SK-N-SH treated with all-trans-retinoic acid at 6 μM for 48 hours (cell line): ENCODE data around the gene PTPRT.

Source experiments
- ATAC-seq: fragments of 200-7000 bp; cut with Tn5 transposase; 3 replicates; pipeline ENCODE4 v1.9.1; 2020; ENCODE audit warnings: mild to moderate bottlenecking, moderate library complexity
- ARNTL ChIP-seq: fragments of 450-650 bp; formaldehyde crosslinking; IDR thresholded peaks from 2 replicates; pipeline ENCODE4 v1.5.0; 2020; ENCODE audit warnings: low read depth, mild to moderate bottlenecking, moderate library complexity, borderline replicate concordance
- CSRNP3 ChIP-seq: fragments of 250-450 bp; sonication (Bioruptor Pico); IDR thresholded peaks from 2 replicates; pipeline ENCODE4 v1.5.1; 2021; ENCODE audit warnings: mild to moderate bottlenecking, moderate library complexity
- ESRRG ChIP-seq: fragments of 250-450 bp; sonication (Bioruptor Pico); IDR thresholded peaks from 2 replicates; pipeline ENCODE4 v1.6.1; 2021; ENCODE audit warnings: mild to moderate bottlenecking
- OSR1 ChIP-seq: fragments of 250-450 bp; sonication (Bioruptor Pico); IDR thresholded peaks from 2 replicates; pipeline ENCODE4 v1.8.0; 2022; ENCODE audit warnings: moderate library complexity, mild to moderate bottlenecking, inconsistent platforms
- PATZ1 ChIP-seq: fragments of 250-450 bp; sonication (Bioruptor Pico); IDR thresholded peaks from 2 replicates; pipeline ENCODE4 v1.8.0; 2020; ENCODE audit warnings: mild to moderate bottlenecking, moderate library complexity, borderline replicate concordance
- POU6F1 ChIP-seq: fragments of 250-450 bp; sonication (Bioruptor Pico); IDR thresholded peaks from 2 replicates; pipeline ENCODE4 v1.8.0; 2021; ENCODE audit warnings: low read depth, mild to moderate bottlenecking, moderate library complexity, borderline replicate concordance
- PPARA ChIP-seq: fragments of 250-450 bp; sonication (Bioruptor Pico); IDR thresholded peaks from 2 replicates; pipeline ENCODE4 v1.5.0; 2020; ENCODE audit warnings: mild to moderate bottlenecking, borderline replicate concordance
- RARB ChIP-seq: fragments of 250-450 bp; sonication (Bioruptor Pico); IDR thresholded peaks from 2 replicates; pipeline ENCODE4 v1.8.0; 2021; ENCODE audit warnings: mild to moderate bottlenecking, moderate library complexity
- TCF4 ChIP-seq: fragments of 250-450 bp; sonication (Bioruptor Pico); IDR thresholded peaks from 2 replicates; pipeline ENCODE4 v1.8.0; 2021; ENCODE audit warnings: mild to moderate bottlenecking, moderate library complexity, borderline replicate concordance
- TOX ChIP-seq: fragments of 250-450 bp; sonication (Bioruptor Pico); IDR thresholded peaks from 2 replicates; pipeline ENCODE4 v1.8.0; 2021; ENCODE audit warnings: mild to moderate bottlenecking, moderate library complexity, borderline replicate concordance
- TSHZ2 ChIP-seq: fragments of 250-450 bp; sonication (Bioruptor Pico); IDR thresholded peaks from 2 replicates; pipeline ENCODE4 v1.5.0; 2020; ENCODE audit warnings: mild to moderate bottlenecking, moderate library complexity
- ZFP3 ChIP-seq: fragments of 250-450 bp; sonication (Bioruptor Pico); IDR thresholded peaks from 2 replicates; pipeline ENCODE4 v1.5.0; 2020; ENCODE audit warnings: mild to moderate bottlenecking, moderate library complexity
- ZNF70 ChIP-seq: fragments of 450-650 bp; formaldehyde crosslinking; IDR thresholded peaks from 2 replicates; pipeline ENCODE4 v1.5.0; 2020; ENCODE audit warnings: mild to moderate bottlenecking, moderate library complexity

The PTPRT gene

GRCh38 chr20:42361402-42361970, 828.2 kb downstream of the PTPRT start:
- TF ChIP-seq ZFP3 (CRISPR knock-in tag): no peak
- no peak for TF ChIP-seq PATZ1 (CRISPR knock-in tag)
- no peak for TF ChIP-seq ARNTL (CRISPR knock-in tag)
- TF ChIP-seq TOX (CRISPR knock-in tag): no peak
- TF ChIP-seq PPARA (CRISPR knock-in tag): no peak
- no peak for TF ChIP-seq TSHZ2 (CRISPR knock-in tag)
- no peak for TF ChIP-seq CSRNP3
- ATAC-seq: no peak

- TF ChIP-seq OSR1 (CRISPR knock-in tag) (no peak), ZNF70 (CRISPR knock-in tag) (no peak), PATZ1 (CRISPR knock-in tag) (no peak), TOX (CRISPR knock-in tag) (no peak), RARB (no peak)
- ATAC-seq: no peak
Observed at GRCh38 chr20:42360621-42361020, 829.1 kb downstream of the PTPRT start.

- TF ChIP-seq ESRRG (CRISPR knock-in tag) (no peak), TSHZ2 (CRISPR knock-in tag) (no peak), TCF4 (CRISPR knock-in tag) (no peak), ZFP3 (CRISPR knock-in tag) (no peak), ARNTL (CRISPR knock-in tag) (no peak)
- ATAC-seq: no peak
Observed at GRCh38 chr20:42359617-42360016, 830.1 kb downstream of the PTPRT start.

GRCh38 chr20:42352096-42352495, 837.6 kb downstream of the PTPRT start:
- TF ChIP-seq POU6F1 (CRISPR knock-in tag) (no peak), OSR1 (CRISPR knock-in tag) (no peak), TCF4 (CRISPR knock-in tag) (no peak), ESRRG (CRISPR knock-in tag) (no peak)
- no peak for ATAC-seq
